ENCODE measurements around the gene NKD2. TPM values are rescaled to one million over a fixed set of nuclear protein-coding genes. Genes with fewer than 3 reads are reported as not detected.

The NKD2 gene
- total RNA-seq, 1 experiment from 2014 or later, result 12.8 TPM

DNA sequence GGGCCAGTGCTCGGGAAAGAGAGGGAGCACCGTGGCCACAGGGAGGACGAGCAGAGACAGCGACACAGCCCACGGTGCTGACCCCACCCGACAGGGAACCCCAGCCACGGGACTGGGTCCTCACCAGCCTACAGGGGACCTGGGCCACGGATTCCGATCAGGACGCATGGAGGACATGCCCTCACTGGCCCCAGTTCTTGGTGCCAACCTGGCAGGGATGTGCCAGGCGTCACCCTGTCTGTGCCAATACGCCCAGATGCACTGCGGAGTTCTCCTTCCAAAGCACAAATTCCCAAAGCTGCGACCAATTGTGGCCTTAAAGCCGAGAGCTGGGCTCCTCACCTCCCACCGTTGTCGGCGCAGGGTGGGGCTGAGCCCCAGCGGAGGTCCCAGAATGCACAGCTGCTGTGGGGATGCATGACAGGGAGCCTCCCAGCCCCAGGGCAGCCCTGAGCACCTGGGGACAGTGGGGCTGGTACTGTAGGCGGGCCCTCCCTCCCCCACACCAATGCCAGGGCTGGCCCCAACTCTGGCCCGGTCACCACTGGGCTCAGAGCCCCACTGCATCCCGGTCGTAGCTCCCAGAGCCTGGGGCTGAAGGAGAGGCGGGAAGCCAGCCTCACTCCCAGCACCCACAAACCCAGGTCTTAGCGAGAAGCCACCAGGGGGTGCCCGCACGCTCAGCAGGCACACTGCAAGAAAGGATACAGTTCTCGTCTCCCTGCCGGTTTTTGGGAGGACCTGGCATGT is 44.2 kb downstream of the NKD2 start (continued):
- TF ChIP-seq ELF4 (CRISPR knock-in tag; IDR thresholded peaks at IDR 0.05; ENCODE audit: low read depth), result no peak

DNA sequence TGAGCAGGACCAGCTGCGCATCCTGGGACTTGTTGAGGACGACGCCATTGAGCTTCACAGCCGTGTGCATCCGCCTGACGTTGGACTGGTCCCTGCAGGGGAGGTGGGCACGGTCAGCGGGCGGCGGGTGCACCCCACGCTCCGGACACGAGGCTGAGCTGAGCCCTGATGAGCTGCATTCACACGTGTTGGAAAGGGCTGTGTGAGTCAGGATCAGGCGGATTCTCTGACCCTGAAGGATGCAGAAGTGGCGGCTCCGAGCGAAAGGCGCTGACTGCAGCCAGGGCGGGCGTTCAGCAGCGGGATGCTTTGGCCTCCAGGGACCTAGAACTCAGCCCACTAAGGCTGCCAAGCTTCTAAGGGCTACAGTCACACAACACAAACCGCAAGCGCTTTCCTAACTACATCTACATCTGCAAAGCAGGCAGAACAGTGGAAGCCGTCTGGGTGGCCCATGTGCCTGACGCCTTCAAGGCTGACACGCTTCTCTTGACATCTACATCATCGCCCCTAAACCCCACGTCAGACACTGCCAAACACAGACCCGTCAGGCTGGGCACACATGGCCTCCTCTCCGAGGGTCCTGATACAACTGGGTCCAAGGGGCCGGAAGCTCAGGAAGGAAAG is 44.9 kb downstream of the NKD2 start:
- H3K4me1 Mint-ChIP-seq, result no peaks in the 10 kb centered on the region
- no peak for DNase-seq (ENCODE audit: low spot score)
- H3K36me3 Mint-ChIP-seq, result peaks cover 18% of the 10 kb centered on the region; the same call in 1 of the 2 replicates
- H3K9me3 Mint-ChIP-seq, result no peaks in the 10 kb centered on the region
- H3K4me3 Mint-ChIP-seq, result no peak overlapping the region
- ATAC-seq, result no peak
- ChIA-PET CTCF (interaction anchor here (1.2 to 1.3 kb wide), 2 partner anchors 86 to 151 kb away, joined by 3 to 8 read pairs; no protein-coding TSS in a partner anchor), POLR2A (no interaction called here)
- no peak overlapping the region for H3K27ac Mint-ChIP-seq
- no peaks in the 10 kb centered on the region for H3K27me3 Mint-ChIP-seq (ENCODE audit: low read depth)
- TF ChIP-seq PRRX2 (CRISPR knock-in tag; IDR thresholded peaks at IDR 0.05) (no peak), TP53 (CRISPR knock-in tag; IDR thresholded peaks at IDR 0.05) (no peak), ZNF121 (CRISPR knock-in tag; IDR thresholded peaks at IDR 0.05) (no peak)
- TF ChIP-seq, protein P1, sequence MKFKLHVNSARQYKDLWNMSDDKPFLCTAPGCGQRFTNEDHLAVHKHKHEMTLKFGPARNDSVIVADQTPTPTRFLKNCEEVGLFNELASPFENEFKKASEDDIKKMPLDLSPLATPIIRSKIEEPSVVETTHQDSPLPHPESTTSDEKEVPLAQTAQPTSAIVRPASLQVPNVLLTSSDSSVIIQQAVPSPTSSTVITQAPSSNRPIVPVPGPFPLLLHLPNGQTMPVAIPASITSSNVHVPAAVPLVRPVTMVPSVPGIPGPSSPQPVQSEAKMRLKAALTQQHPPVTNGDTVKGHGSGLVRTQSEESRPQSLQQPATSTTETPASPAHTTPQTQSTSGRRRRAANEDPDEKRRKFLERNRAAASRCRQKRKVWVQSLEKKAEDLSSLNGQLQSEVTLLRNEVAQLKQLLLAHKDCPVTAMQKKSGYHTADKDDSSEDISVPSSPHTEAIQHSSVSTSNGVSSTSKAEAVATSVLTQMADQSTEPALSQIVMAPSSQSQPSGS (CRISPR knock-in tag; IDR thresholded peaks at IDR 0.05; ENCODE audit: borderline replicate concordance, low read depth), result no peak

DNA sequence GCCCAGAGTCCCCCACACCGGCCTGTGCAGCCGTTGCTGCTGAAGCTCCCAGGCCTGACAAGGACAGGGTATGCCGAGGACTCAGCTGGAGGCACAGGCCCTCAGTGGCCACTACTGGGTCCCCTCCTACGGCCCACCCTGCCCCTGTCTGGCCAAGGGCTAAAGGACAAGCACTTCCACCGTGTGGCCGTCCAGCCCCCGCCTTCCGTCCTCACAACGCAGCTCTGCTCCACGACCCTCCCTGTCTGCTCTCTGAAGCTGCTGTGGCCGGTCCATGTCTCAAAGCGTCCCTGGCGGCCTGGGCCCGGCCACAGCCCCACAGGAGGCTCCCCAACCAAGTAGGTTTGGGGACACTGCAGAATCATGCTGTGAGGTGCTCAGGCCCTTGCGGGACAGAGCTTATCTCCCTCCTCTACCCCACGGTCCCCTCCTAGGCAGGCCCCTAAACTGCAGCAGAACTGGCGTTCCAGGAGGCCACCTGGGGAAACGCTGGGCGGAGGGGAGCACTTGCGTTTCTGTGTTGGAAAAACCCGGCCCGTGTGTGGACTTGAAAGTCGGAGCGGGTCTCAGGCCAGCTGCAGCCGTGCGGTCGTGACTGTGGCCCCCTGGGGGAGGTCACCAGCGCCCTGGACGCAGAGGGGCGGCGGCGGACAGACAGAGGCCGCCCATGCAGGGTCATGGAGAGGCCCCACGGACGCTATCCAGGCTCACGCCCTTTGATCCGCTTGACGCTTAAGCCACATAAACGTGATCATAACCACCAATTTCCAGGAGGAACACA is 45.6 kb downstream of the NKD2 start:
- Mint-ChIP-seq H3K27ac (peak overlapping the region; percentile 32; the same call in 1 of the 2 replicates), H3K36me3 (peaks cover 18% of the 10 kb centered on the region; the same call in 1 of the 2 replicates), H3K4me3 (no peak overlapping the region), H3K27me3 (ENCODE audit: low read depth) (no peaks in the 10 kb centered on the region), H3K9me3 (no peaks in the 10 kb centered on the region), H3K4me1 (no peaks in the 10 kb centered on the region)
- no peak for ATAC-seq
- ChIA-PET POLR2A (no interaction called here), CTCF (interaction anchor here (1.2 to 1.3 kb wide), 2 partner anchors 86 to 150 kb away, joined by 3 to 8 read pairs; no protein-coding TSS in a partner anchor)
- TF ChIP-seq ZNF416 (CRISPR knock-in tag; IDR thresholded peaks at IDR 0.05), result no peak
- DNase-seq (ENCODE audit: low spot score), result no peak

DNA sequence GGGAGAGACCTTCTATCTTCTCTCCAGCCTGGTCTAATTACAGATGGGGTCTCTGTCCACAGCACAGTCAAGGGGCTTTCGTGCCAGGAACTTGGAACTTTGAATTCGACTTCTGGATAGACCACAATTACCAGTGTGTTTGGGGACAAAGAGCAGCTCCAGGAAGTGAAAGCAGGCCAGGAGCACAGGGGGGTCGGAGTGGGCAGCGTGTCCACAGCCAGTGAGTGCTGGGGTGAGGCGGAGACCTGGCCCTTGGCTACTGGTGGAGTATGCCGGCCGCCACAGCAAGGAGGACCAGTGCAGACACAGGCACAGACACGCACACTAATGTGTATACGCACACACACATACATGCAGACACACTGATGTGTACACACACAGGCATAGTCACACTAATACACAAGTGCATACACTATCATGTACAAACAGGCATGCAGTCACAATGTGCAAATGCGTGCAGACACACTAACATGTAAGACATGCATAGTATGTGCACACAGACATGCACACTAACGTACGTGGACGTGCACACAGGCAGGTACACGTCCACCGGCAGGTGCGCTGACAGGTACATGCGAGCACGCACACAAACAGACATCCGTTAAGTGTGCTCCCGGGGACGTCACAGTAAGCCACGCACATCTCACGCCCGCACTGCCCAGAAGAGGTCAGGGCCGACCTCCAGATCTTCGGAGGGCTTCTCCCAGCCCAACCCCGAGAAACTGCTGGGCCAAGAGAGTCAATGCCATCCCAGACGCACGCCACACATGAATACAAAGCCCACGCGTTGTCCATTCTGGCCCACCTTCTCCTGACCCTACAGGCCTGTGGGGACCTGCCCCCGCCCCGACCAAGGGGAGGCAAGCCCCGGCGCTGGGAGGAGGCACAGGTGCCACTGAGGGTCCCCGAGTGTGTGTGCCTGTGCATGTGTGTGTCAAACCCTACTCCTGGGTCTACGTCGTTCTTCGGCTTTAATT is 46.5 kb downstream of the NKD2 start:
- ChIA-PET CTCF (interaction anchor here (1.0 kb wide), 1 partner anchor 72 kb away, joined by 4 read pairs; no protein-coding TSS in a partner anchor), POLR2A (no interaction called here)
- no peak for DNase-seq (ENCODE audit: low spot score)
- Mint-ChIP-seq H3K27me3 (ENCODE audit: low read depth) (no peaks in the 10 kb centered on the region), H3K27ac (peak overlapping the region; percentile 60; the same call in 1 of the 2 replicates), H3K36me3 (peaks cover 18% of the 10 kb centered on the region; the same call in 1 of the 2 replicates), H3K4me3 (no peak overlapping the region), H3K9me3 (no peaks in the 10 kb centered on the region), H3K4me1 (no peaks in the 10 kb centered on the region)
- ATAC-seq, result no peak
- TF ChIP-seq RELA (CRISPR knock-in tag; IDR thresholded peaks at IDR 0.05; ENCODE audit: borderline replicate concordance) (no peak), NR3C1 (CRISPR knock-in tag; conservative IDR thresholded peaks at IDR 0.05; ENCODE audit: low read depth) (no peak), RORB (CRISPR knock-in tag; IDR thresholded peaks at IDR 0.05) (no peak)

DNA sequence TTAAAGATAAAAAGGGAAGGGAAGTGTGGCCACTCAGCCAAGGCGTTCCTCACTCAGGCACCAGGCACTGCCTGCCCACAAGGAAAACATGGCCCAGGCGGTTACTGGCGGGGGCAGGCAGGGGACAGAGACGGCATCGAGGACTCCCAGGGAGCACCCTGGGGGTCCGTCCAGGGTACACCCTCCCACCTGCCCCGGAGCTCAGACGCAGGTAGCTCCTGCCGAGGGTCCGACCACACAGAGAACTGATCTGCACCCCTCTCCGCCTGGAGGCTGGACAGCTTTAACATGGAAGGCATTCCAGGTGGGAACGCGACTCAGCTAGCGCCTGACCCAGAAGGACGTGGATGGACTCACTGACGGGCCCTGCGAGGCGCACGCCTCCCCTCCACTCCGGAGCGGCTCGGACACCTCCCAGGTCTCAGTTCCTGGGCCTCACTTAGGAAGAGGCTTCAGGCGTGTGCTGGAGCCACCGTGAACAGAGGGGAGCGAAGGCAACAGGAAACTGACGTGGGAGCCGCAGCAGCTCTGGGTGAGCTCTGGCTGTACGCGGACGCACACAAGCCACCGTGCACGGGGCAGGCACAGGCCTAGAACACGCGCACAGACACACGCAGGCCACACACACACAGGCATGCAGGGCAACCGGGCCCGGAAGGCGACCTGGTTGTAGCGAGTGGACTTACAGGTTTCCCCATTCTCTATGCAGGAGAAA is 47.5 kb downstream of the NKD2 start:
- Mint-ChIP-seq H3K36me3 (peaks cover 18% of the 10 kb centered on the region; the same call in 1 of the 2 replicates), H3K27me3 (ENCODE audit: low read depth) (no peaks in the 10 kb centered on the region), H3K4me1 (no peaks in the 10 kb centered on the region), H3K4me3 (no peak overlapping the region), H3K27ac (peak overlapping the region; percentile 91), H3K9me3 (no peaks in the 10 kb centered on the region)
- TF ChIP-seq, protein P2, sequence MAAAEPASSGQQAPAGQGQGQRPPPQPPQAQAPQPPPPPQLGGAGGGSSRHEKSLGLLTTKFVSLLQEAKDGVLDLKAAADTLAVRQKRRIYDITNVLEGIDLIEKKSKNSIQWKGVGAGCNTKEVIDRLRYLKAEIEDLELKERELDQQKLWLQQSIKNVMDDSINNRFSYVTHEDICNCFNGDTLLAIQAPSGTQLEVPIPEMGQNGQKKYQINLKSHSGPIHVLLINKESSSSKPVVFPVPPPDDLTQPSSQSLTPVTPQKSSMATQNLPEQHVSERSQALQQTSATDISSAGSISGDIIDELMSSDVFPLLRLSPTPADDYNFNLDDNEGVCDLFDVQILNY (CRISPR knock-in tag; IDR thresholded peaks at IDR 0.05), result no peak
- TF ChIP-seq ZBTB21 (CRISPR knock-in tag; IDR thresholded peaks at IDR 0.05; ENCODE audit: borderline replicate concordance), result no peak
- TF ChIP-seq GABPB1 (CRISPR knock-in tag; IDR thresholded peaks at IDR 0.05), result no peak
- DNase-seq (ENCODE audit: low spot score), result no peak
- POLR2A ChIA-PET, result no interaction called here
- no peak for ATAC-seq
- CTCF ChIA-PET, result interaction anchor here (1.0 kb wide), 1 partner anchor 73 kb away, joined by 4 read pairs; no protein-coding TSS in a partner anchor

All from WTC11 (cell line).